H1 (cell line): ENCODE results near the gene MYBPC2. TPM values are rescaled to one million over a fixed set of nuclear protein-coding genes. Genes with fewer than 3 reads are reported as not detected.

Experiments
- CTCF ChIA-PET: fragments of 300-600 bp; sonication (Branson Sonifier 250); formaldehyde crosslinking; loops from one replicate; lab custom pipeline; 2021; ENCODE audit not compliant: partially characterized antibody; lab: Charles Lee
- POLR2A ChIA-PET: fragments of 300-600 bp; sonication (Branson Sonifier 250); formaldehyde crosslinking; loops from one replicate; lab custom pipeline; 2021; ENCODE audit warnings: inconsistent platforms; ENCODE audit not compliant: partially characterized antibody; lab: Charles Lee
- DNase-seq, 2 experiments: peaks; one replicate each; pipeline versions ENCODE4 v3.0.0 to v3.0.0-alpha.2; 2010 to 2022; ENCODE audit warnings: low spot score in 2 of 2, low read depth in 1 of 2, mixed read lengths in 1 of 2
- FAIRE-seq: peaks from 2 replicates; lab custom pipeline; 2011; peaks lifted over from hg19 to GRCh38; lab: Jason Lieb, UNC
- H2AFZ ChIP-seq: 2 replicates; pipeline ENCODE4 v1.8.1; 2012; ENCODE audit warnings: low read length, inconsistent platforms
- H2AK5ac ChIP-seq: 2 replicates; pipeline ENCODE4 v1.6.1; 2013; ENCODE audit warnings: low read depth, low read length
- H2BK120ac ChIP-seq: replicated peaks from 2 replicates; pipeline ENCODE3; 2013; ENCODE audit warnings: low read depth, low read length, inconsistent platforms
- H2BK12ac ChIP-seq: 2 replicates; pipeline ENCODE4 v1.6.1; 2013; ENCODE audit warnings: low read depth, low read length
- H2BK15ac ChIP-seq: 2 replicates; pipeline ENCODE4 v1.6.1; 2013; ENCODE audit warnings: low read length
- H2BK20ac ChIP-seq: 2 replicates; pipeline ENCODE4 v1.6.1; 2013; ENCODE audit warnings: low read length
- H2BK5ac ChIP-seq: 2 replicates; pipeline ENCODE4 v1.6.1; 2013; ENCODE audit warnings: low read depth, low read length
- H3K14ac ChIP-seq: 2 replicates; pipeline ENCODE4 v1.6.1; 2013; ENCODE audit warnings: inconsistent platforms; ENCODE audit not compliant: insufficient read length
- H3K18ac ChIP-seq: 2 replicates; pipeline ENCODE4 v1.6.1; 2013; ENCODE audit warnings: low read length; ENCODE audit errors: extremely low read depth
- H3K23ac ChIP-seq: 2 replicates; pipeline ENCODE4 v1.6.1; 2013; ENCODE audit warnings: inconsistent platforms; ENCODE audit not compliant: insufficient read length
- H3K23me2 ChIP-seq: 2 replicates; pipeline ENCODE4 v1.6.1; 2013; ENCODE audit warnings: low read depth, low read length
- H3K27ac ChIP-seq: 2 replicates; pipeline ENCODE4 v1.6.1; 2011; ENCODE audit warnings: low read depth, low read length, inconsistent platforms
- H3K27me3 ChIP-seq, 4 experiments: replicated peaks in 1 of 4; 1 replicate in 1 of 4; 2 replicates in 3 of 4; pipeline versions ENCODE4 v1.6.1 to v1.8.1; 2011 to 2013; ENCODE audit warnings: low read length in 3 of 4, mild to moderate bottlenecking in 3 of 4, inconsistent platforms in 2 of 4, mixed read lengths in 2 of 4, moderate library complexity in 1 of 4; ENCODE audit not compliant: control insufficient read depth in 3 of 4, insufficient read depth in 3 of 4; ENCODE audit errors: extremely low read depth in 1 of 4
- H3K36me3 ChIP-seq, 4 experiments: 2 replicates each; pipeline versions ENCODE4 v1.6.1 to v1.8.1; 2011 to 2013; ENCODE audit warnings: mild to moderate bottlenecking in 4 of 4, low read length in 3 of 4, moderate library complexity in 2 of 4, control low read depth in 1 of 4, inconsistent platforms in 1 of 4; ENCODE audit not compliant: insufficient read depth in 4 of 4, control insufficient read depth in 2 of 4
- H3K4ac ChIP-seq: replicated peaks from 2 replicates; pipeline ENCODE3; 2013; ENCODE audit warnings: low read length, low read depth, mixed read lengths, inconsistent platforms; ENCODE audit not compliant: insufficient read length
- H3K4me1 ChIP-seq, 4 experiments: replicated peaks in 1 of 4; 1 replicate in 1 of 4; 2 replicates in 3 of 4; pipeline versions ENCODE4 v1.6.1 to v1.8.1; 2011 to 2013; ENCODE audit warnings: low read length in 3 of 4, inconsistent platforms in 2 of 4, mixed read lengths in 1 of 4; ENCODE audit not compliant: insufficient read depth in 4 of 4, control insufficient read depth in 3 of 4
- H3K4me2 ChIP-seq, 2 experiments: 2 replicates each; pipeline versions ENCODE4 v1.6.1 to v1.8.1; 2011 to 2013; ENCODE audit warnings: low read depth in 2 of 2, low read length in 2 of 2, control low read depth in 1 of 2, inconsistent platforms in 1 of 2, mild to moderate bottlenecking in 1 of 2; ENCODE audit not compliant: insufficient read depth in 1 of 2
- H3K4me3 ChIP-seq, 4 experiments: fragments of 200-600, 300-600 bp in 1 of 4; sonication (generic), shearing (Covaris generic), sonication (Bioruptor Twin) in 1 of 4; 2 replicates each; pipeline versions ENCODE4 v1.5.1 to v1.8.1; 2011 to 2016; ENCODE audit warnings: low read length in 4 of 4, low read depth in 3 of 4, control low read depth in 2 of 4, inconsistent platforms in 2 of 4, mild to moderate bottlenecking in 2 of 4, mixed read lengths in 1 of 4, moderate library complexity in 1 of 4; ENCODE audit not compliant: insufficient read depth in 2 of 4; ENCODE audit errors: extremely low read depth in 1 of 4
- H3K56ac ChIP-seq: replicated peaks from 2 replicates; pipeline ENCODE3; 2013; ENCODE audit warnings: low read depth, mild to moderate bottlenecking, mixed read lengths, low read length, inconsistent platforms; ENCODE audit not compliant: insufficient read length
- H3K79me1 ChIP-seq: 2 replicates; pipeline ENCODE4 v1.6.1; 2013; ENCODE audit warnings: low read depth, low read length, control low read depth
- H3K79me2 ChIP-seq, 2 experiments: 2 replicates each; pipeline versions ENCODE4 v1.6.1 to v1.8.1; 2012 to 2013; ENCODE audit warnings: low read length in 2 of 2, mild to moderate bottlenecking in 2 of 2, inconsistent platforms in 1 of 2; ENCODE audit not compliant: insufficient read depth in 2 of 2, control insufficient read depth in 1 of 2
- H3K9ac ChIP-seq, 4 experiments: replicated peaks in 1 of 4; 1 replicate in 1 of 4; 2 replicates in 3 of 4; pipeline versions ENCODE4 v1.6.1 to v1.8.1; 2011 to 2013; ENCODE audit warnings: low read depth in 3 of 4, low read length in 3 of 4, control low read depth in 2 of 4, mild to moderate bottlenecking in 2 of 4, moderate library complexity in 2 of 4, inconsistent platforms in 1 of 4; ENCODE audit errors: extremely low read depth in 1 of 4
- H3K9me3 ChIP-seq, 2 experiments: 2 replicates each; pipeline versions ENCODE4 v1.6.1 to v1.8.1; 2012 to 2013; ENCODE audit warnings: mild to moderate bottlenecking in 2 of 2, moderate library complexity in 2 of 2, control low read depth in 1 of 2, inconsistent platforms in 1 of 2, low read depth in 1 of 2, low read length in 1 of 2, mixed read lengths in 1 of 2; ENCODE audit not compliant: insufficient read depth in 2 of 2
- H4K20me1 ChIP-seq, 2 experiments: replicated peaks in 1 of 2; 2 replicates each; pipeline versions ENCODE3 to v1.8.1; 2011 to 2013; ENCODE audit warnings: inconsistent platforms in 2 of 2, low read length in 2 of 2, mild to moderate bottlenecking in 1 of 2; ENCODE audit not compliant: insufficient read depth in 2 of 2, control insufficient read depth in 1 of 2
- H4K5ac ChIP-seq: 2 replicates; pipeline ENCODE4 v1.6.1; 2013; ENCODE audit warnings: low read length, low read depth, mixed read lengths, inconsistent platforms; ENCODE audit not compliant: insufficient read length
- H4K8ac ChIP-seq: 2 replicates; pipeline ENCODE4 v1.8.0; 2013; ENCODE audit warnings: mild to moderate bottlenecking, moderate library complexity, low read length, inconsistent platforms; ENCODE audit not compliant: insufficient read depth; ENCODE audit errors: extremely low read depth
- H4K91ac ChIP-seq: replicated peaks from 2 replicates; pipeline ENCODE3; 2013; ENCODE audit warnings: low read length, mixed read lengths, inconsistent platforms; ENCODE audit not compliant: insufficient read length
- CEBPB ChIP-seq: IDR thresholded peaks from 2 replicates; pipeline ENCODE4 v1.6.1; 2012; ENCODE audit warnings: low read depth, low read length
- CHD1 ChIP-seq: IDR thresholded peaks from 2 replicates; pipeline ENCODE4 v1.6.1; 2012; ENCODE audit warnings: low read depth, low read length, improper control_type of control experiment
- POU5F1 ChIP-seq: IDR thresholded peaks from 2 replicates; pipeline ENCODE4 v1.6.1; 2011; ENCODE audit warnings: low read depth, mild to moderate bottlenecking, low read length, moderate library complexity
- RAD21 ChIP-seq, 2 experiments: IDR thresholded peaks in 1 of 2; conservative IDR thresholded peaks in 1 of 2; 2 replicates each; pipeline ENCODE4 v1.6.1; 2011; ENCODE audit warnings: low read depth in 2 of 2, low read length in 2 of 2, improper control_type of control experiment in 1 of 2, inconsistent platforms in 1 of 2, mild to moderate bottlenecking in 1 of 2, moderate library complexity in 1 of 2
- RNF2 ChIP-seq: fragments of 200-900, 300-1000 bp; sonication (generic); IDR thresholded peaks from 2 replicates; pipeline ENCODE4 v1.7.1; 2016; ENCODE audit warnings: borderline replicate concordance, low read depth, mild to moderate bottlenecking, antibody characterized with exemption, low read length; ENCODE audit not compliant: poor library complexity, severe bottlenecking; ENCODE audit errors: missing control alignments
- RXRA ChIP-seq: IDR thresholded peaks from 2 replicates; pipeline ENCODE4 v1.6.1; 2011; ENCODE audit warnings: low read depth, mild to moderate bottlenecking, low read length, moderate library complexity; ENCODE audit not compliant: insufficient read depth
- SIN3A ChIP-seq, 2 experiments: IDR thresholded peaks in 1 of 2; conservative IDR thresholded peaks in 1 of 2; 2 replicates each; pipeline ENCODE4 v1.6.1; 2011 to 2012; ENCODE audit warnings: low read length in 2 of 2, improper control_type of control experiment in 1 of 2, low read depth in 1 of 2, mild to moderate bottlenecking in 1 of 2
- USF2 ChIP-seq: IDR thresholded peaks from 2 replicates; pipeline ENCODE4 v1.6.1; 2011; ENCODE audit warnings: low read length, improper control_type of control experiment
- WGBS, 2 experiments: shearing (Covaris generic) in 1 of 2; methylation state at CpG; one replicate each; pipeline versions ENCODE4 v1.1.6 to v1.1.7; 2013 to 2015; ENCODE audit warnings: low lambda C conversion rate in 2 of 2, mixed read lengths in 2 of 2, inconsistent platforms in 1 of 2, low coverage in 1 of 2, missing lambda C conversion rate in 1 of 2; ENCODE audit not compliant: insufficient replicate concordance in 2 of 2, insufficient coverage in 1 of 2, insufficient read length in 1 of 2; ENCODE audit errors: extremely low coverage in 1 of 2, missing lambda C conversion rate in 1 of 2; 5-methylcytosine and 5-hydroxymethylcytosine counted together
- polyA plus RNA-seq, 7 experiments: library from polyadenylated mRNA; depleted of rRNA in 3 of 7; stranded (reverse) in 5 of 7; unstranded in 2 of 7; fragments of >200 nt in 5 of 7; fragments of 200-250 nt in 2 of 7; gene quantifications; 1 replicate in 5 of 7; 2 replicates in 1 of 7; 4 replicates in 1 of 7; pipeline versions ENCODE4 v1.2.1 to v1.2.3, GENCODE V29; 2011 to 2013; ENCODE audit warnings: missing spikeins in 2 of 7, mixed read lengths in 2 of 7
- total RNA-seq: library from RNA; stranded (reverse); fragmentation: NEBNext Ultra II Directional; extraction: Animal tissue kit (Norgen Biotek cat#: 25700); gene quantifications from 2 replicates; pipeline ENCODE4 v1.2.1, GENCODE V29; 2021

MYBPC2 gene
- total and polyA plus RNA-seq, 2 of the 8 experiments (the other 6 are each of a cell fraction or from before 2014, with no cell fraction given) = 1.8 to 3.1 TPM

DNA sequence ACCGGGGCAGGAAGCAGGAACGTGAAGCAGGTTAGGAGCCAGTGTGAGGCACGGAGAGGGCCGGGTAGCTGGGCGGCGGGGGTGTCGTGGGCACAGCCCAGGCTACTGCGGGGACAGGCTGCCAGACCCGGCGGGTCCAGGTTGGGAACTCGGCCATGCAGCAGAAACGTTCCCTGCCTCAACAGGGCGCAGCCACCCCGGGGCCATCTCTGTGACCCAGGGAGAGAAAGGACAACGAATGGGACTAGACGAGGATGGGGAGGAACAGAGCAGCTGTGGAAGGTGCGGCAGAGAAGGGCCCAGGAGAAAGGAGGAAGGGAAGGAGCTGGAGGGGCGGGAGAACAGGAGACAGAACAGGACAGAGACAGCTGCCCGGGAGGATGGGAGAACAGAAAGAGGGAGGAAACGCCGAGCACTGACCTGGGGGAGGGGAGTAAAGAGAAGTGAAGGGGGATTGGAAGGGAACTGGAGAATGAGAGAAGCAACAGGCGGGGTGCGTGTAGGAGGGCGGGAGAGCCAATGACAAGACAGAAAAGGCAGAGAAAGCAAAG, 56.8 kb downstream of the MYBPC2 start:
- no peak overlapping the region for H4K91ac ChIP-seq
- H4K20me1 ChIP-seq = no peaks in the 10 kb centered on the region
- H3K23ac ChIP-seq = no peak overlapping the region
- 0 out of 8 replicates have a peak, but pooled peaks cover 0 to 3% (median 0%) of the 10 kb centered on the region in 4 experiments for H3K36me3 ChIP-seq
- peaks cover 20 to 23% of the 10 kb centered on the region in 2 experiments for H3K9me3 ChIP-seq
- H2BK20ac ChIP-seq = no peak overlapping the region
- no peak overlapping the region for H2AK5ac ChIP-seq
- peaks cover 10 to 65% (median 49%) of the 10 kb centered on the region in 4 experiments for H3K27me3 ChIP-seq
- H3K79me2 ChIP-seq = no peaks in the 10 kb centered on the region
- H3K9ac ChIP-seq = no peak overlapping the region
- H2BK5ac ChIP-seq = no peak overlapping the region
- no peak overlapping the region for H2BK120ac ChIP-seq
- TF ChIP-seq USF2 (no peak), RXRA (no peak), RAD21 (IDR thresholded peaks at IDR 0.05 in 1 of 2, conservative IDR thresholded peaks at IDR 0.05 in 1 of 2; ENCODE audit: low read depth in 2 of 2, low read length in 2 of 2) (no peak), RNF2 (no peak), POU5F1 (no peak), CHD1 (no peak), SIN3A (conservative IDR thresholded peaks at IDR 0.05 in 1 of 2, IDR thresholded peaks at IDR 0.05 in 1 of 2; ENCODE audit: low read depth in 1 of 2, low read length in 2 of 2) (no peak), CEBPB (no peak)
- CTCF ChIA-PET = interaction anchor here (1.0 to 2.4 kb wide), 5 partner anchors 10 to 67 kb away, joined by 3 to 13 read pairs (median 3); no protein-coding TSS in a partner anchor
- peak overlapping the region; percentile 54 to 63 for H3K4me2 ChIP-seq
- H3K18ac ChIP-seq = no peak overlapping the region
- 41% methylated on average over 18 of the region's 24 CpGs; no CpG with 5 or more reads in 1 of the 2 experiments for whole genome bisulfite sequencing, 2 experiments
- H3K56ac ChIP-seq = no peak overlapping the region
- no peak overlapping the region for H2AFZ ChIP-seq
- DNase-seq = peak in 1 of 2 experiments; percentile 60
- no peak overlapping the region for H4K5ac ChIP-seq
- peak overlapping the region in 1 of 4 experiments; percentile 41; a peak in 3 of 8 replicates for H3K4me3 ChIP-seq
- no peak overlapping the region for H3K14ac ChIP-seq
- peaks cover 3% of the 10 kb centered on the region; the same call in 1 of the 2 replicates for H3K23me2 ChIP-seq
- no peak overlapping the region; the same call in 1 of the 2 replicates for H4K8ac ChIP-seq
- no peak overlapping the region for H3K4ac ChIP-seq
- H3K79me1 ChIP-seq = no peaks in the 10 kb centered on the region
- H3K27ac ChIP-seq = no peak overlapping the region
- no peak overlapping the region for H2BK12ac ChIP-seq
- POLR2A ChIA-PET = interaction anchor here (0.7 to 2.7 kb wide), 9 partner anchors 11 to 314 kb away, joined by 3 to 12 read pairs (median 4); partner anchors contain the start of genes EMC10, GARIN5A and JOSD2
- no peak for FAIRE-seq
- peaks cover 0 to 17% (median 9%) of the 10 kb centered on the region in 4 experiments; a peak in 5 of 7 replicates for H3K4me1 ChIP-seq
- H2BK15ac ChIP-seq = no peak overlapping the region
